ENCODE data around the gene TMEM141.

DNA sequence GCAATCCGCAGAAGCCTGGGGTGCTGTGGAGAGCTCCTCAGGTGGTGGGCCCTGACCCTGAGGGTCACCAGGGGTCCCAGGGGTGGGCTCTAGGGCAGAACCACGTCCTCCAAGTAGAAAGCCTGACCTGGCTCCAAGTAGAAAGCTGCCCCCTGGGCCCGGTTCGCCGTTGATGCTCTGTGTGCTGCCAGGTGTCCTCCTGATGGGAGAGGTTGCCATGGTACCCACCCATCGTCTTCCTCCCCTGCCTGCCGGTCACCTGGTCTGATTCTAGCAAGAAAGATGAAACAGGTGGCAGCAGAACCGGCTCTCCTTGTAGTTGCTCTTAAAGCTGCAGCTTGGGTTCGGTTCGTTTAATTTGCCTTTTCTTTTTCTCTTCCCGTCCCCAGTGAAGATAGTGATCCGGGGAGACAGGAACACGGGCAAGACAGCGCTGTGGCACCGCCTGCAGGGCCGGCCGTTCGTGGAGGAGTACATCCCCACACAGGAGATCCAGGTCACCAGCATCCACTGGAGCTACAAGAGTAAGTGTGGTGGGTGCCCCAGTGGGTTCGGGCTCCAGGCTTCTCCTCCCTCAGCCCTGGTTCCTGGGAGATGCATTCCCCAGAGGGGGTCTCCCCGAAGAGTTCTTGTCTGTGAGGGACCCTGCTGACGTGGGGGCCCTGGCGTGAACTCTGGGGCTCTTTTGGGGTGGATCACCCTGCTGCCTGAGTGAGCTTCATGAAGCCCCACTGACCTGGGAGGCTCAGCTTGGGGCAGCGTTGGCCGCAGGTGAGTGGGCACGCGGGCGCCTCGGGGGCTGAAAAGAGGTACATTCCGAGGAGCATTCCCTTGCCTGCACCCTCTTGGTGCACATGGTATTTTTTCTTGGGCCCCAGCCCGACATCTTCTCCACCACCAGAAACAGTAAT lies 32.2 kb downstream of the TMEM141 start:
- TF ChIP-seq, protein P1, sequence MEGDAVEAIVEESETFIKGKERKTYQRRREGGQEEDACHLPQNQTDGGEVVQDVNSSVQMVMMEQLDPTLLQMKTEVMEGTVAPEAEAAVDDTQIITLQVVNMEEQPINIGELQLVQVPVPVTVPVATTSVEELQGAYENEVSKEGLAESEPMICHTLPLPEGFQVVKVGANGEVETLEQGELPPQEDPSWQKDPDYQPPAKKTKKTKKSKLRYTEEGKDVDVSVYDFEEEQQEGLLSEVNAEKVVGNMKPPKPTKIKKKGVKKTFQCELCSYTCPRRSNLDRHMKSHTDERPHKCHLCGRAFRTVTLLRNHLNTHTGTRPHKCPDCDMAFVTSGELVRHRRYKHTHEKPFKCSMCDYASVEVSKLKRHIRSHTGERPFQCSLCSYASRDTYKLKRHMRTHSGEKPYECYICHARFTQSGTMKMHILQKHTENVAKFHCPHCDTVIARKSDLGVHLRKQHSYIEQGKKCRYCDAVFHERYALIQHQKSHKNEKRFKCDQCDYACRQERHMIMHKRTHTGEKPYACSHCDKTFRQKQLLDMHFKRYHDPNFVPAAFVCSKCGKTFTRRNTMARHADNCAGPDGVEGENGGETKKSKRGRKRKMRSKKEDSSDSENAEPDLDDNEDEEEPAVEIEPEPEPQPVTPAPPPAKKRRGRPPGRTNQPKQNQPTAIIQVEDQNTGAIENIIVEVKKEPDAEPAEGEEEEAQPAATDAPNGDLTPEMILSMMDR (IDR thresholded peaks at IDR 0.05; ENCODE audit: borderline replicate concordance, extremely low read depth, low read length, poor library complexity, severe bottlenecking) = no peak
- no peak for TF ChIP-seq EZH2 (IDR thresholded peaks at IDR 0.05; ENCODE audit: borderline replicate concordance, low read depth, low read length, severe bottlenecking)
